ENCODE results near the gene LOXL4. TPM values are rescaled to one million over a fixed set of nuclear protein-coding genes. Genes with fewer than 3 reads are reported as not detected.

Gene LOXL4
- 3.5 TPM for polyA plus RNA-seq (2013, experiment 1 of 2; ENCODE audit: insufficient read length)
- polyA plus RNA-seq (2013, experiment 2 of 2; ENCODE audit: insufficient read length): 3.4 TPM

DNA sequence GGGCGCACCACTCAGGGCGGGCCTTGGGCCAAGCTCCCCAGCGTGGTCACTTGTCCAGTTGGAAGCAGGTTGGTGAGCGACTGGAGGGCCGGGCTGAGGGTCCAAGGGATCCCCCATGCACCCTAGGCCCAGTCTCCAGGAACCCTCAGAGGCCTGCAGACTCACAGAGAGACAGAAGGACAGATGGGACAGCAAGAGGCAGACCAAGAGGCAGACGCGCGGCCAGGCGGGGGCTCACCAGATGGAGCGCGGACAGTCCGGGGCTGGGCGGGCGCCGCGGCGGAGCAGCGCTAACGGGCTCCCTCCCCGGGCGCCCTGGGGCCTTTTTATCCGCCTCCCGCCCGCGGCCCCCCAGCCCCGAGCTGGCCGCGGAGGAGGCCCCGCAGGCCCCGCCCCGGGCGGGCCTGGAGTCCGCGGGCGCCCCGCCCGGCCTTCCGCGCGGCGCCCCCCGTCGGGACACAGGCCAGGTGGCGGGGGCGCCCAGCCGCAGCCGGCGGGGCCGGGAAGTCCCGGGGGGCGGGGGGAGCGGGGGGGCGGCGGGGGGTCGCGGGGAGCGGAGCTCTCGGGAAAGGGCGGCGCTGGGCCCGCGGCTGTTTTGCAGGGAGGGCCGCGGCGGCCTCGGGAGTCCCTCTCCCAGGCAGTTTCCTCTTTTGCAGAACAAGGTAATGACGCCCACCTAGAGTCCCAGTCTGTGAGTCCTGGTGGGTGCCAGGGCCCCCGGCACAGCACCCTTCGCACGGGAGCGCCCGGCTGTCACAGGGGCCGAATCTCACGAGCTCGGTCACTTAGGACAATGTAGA, at the start of gene LOXL4:
Gene LOXL4, minus strand, starts transcription at position 301 of the 800 bp plus-strand sequence. CDS start 5,175 bp downstream, outside the sequence.
- peak; percentile 51 for DNase-seq

DNA sequence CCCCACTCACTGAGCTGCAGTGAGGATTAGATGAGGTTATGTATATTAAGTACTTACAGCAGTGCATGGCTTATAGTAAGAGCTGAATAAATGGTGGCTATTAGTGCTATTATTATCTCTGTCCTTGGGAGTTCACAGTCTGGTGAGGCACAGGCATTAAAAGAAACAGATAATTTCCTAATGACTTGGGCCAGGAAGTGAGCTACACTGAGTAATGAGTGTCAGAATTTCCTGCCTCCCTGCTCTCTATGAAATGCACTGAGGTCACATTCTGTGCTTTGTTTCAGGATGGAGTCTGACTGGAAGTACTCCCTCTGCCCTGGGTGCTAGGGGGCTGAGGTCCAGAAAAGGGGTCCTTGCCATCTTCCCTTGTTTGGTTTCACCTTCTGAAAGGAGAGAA, 48.7 kb upstream of the LOXL4 start:
- peak; percentile 48 for DNase-seq

DNA sequence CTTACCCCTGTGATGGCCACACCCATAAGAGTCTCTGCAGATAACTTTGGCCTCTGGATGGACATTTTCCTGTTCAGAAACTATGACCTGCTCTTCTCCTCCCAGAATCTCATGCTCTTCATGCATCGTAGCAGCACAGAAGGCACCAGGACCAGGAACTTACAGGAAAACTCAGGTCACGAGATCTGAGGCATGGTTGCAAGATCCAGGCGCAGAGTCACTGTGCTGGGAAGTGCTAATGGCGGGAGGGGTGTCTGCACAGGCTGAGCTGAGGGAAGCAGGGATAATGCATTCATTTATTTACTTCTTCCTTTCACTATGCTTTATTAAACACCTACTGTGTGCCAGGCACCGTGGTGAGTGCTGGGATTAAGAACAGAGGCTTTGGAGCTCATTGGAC, 48.2 kb upstream of the LOXL4 start:
- no peak for DNase-seq

DNA sequence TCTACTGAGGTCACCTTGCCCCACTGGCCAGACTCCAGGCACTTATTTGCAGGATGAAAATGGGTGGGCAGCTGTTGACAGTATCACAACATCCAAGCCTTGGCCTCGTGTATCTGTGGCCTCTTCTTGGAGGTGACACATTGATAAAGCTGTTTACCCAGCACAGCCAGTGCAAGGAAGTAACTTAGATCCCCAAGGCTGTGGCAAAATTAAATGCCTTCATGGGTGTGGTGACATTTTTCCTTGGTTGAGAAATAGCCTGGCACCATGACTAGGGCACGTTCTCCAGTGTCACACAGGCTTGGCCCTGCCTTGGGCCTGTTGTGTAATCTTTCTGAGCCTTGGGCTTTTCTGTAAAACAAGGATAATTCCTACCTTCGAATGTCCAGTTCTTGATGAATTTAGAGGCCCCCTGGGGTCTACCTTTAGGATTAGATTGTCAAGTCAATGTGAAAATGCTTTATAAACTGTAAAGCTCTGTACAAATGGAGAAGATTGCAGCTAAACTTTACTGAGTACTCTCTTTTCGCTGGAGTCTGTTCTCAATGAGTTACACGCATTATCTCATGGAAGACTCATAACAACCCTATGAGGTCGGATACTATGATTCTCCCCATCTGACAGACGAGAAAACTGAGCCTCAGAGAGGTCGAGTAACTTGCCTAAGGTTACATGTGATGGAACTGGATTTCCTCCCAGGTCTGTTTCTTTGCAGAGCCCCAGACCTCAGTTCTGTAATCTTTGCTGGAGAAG, 46.7 kb upstream of the LOXL4 start:
- peak; percentile 46 for DNase-seq

DNA sequence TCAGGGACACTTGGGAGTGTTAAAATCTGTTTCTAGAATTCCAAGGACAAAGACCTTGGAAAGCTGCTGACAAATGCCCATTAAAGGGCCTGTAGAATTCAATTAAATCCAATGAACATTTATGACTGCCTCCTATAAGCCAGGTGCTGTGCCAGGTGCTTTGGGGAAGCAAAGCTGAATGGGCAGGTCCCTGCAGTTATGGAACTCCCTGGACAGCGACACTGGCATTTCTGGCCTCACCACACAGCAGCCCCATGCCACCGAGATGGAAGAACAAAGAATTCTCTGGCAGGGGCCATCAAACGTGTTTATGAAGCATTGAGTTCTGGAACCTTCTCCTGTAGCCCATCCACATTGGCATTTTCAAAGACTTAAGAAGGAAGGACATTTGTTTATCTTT, 45.6 kb upstream of the LOXL4 start:
- no peak for DNase-seq

DNA sequence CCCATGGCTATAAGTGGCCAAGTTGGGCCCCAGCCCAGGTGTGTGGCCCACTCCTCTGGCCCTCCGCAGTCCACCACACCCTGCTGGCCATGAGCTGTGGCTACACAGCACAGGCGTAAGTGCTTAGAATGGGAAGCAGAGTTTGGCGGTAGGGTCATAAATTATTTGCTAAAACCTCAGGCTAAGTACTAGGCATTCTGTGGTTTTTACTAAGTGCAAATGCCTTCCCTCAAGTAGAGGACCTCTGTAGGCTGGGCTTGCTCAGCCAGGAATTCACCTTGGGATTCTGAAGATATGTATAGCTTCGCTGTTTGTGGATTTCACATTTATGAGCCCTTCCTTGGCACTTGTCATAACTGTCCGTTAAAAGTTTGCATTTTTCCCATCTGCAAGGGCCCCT, 44.8 kb upstream of the LOXL4 start:
- DNase-seq: peak; percentile 33

DNA sequence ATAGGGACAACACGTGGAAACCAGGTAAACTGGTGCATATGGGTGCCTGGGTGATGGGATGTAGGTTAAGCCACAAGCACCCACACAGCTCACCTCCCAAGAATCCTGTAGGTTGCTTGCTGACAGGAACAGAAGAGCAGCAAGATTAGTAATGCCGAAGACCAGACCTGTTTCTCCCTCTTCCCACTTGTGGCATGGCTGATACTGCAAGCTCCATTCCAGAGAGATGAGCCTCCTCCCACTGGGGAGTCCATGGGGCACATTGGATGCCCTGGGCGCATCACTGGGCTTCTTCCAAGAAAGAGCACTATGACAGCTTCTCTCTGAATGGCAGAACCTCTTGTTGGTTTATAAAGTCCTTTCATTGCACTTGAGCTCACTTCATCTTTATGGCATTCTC, 44.4 kb upstream of the LOXL4 start:
- peak; percentile 38 for DNase-seq

DNA sequence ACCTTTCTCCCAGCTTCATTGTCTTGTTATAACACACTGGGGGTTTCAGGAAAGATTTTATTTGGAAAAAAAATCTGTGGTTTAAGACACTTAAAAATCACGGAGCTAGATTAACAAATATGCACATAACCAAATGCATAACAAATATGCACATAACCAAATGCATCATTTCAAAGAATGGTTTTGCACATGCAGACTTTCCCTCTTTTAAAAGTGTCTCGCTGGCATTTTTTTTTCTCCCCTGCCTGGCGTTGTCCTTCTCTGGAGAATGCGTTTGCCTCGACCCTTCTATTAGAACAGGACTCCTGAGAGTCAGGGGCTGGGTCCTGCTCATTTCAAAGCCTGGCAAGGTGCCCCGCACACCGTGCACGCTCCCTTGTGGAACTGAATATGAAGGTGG, 42.7 kb upstream of the LOXL4 start:
- no peak for DNase-seq

DNA sequence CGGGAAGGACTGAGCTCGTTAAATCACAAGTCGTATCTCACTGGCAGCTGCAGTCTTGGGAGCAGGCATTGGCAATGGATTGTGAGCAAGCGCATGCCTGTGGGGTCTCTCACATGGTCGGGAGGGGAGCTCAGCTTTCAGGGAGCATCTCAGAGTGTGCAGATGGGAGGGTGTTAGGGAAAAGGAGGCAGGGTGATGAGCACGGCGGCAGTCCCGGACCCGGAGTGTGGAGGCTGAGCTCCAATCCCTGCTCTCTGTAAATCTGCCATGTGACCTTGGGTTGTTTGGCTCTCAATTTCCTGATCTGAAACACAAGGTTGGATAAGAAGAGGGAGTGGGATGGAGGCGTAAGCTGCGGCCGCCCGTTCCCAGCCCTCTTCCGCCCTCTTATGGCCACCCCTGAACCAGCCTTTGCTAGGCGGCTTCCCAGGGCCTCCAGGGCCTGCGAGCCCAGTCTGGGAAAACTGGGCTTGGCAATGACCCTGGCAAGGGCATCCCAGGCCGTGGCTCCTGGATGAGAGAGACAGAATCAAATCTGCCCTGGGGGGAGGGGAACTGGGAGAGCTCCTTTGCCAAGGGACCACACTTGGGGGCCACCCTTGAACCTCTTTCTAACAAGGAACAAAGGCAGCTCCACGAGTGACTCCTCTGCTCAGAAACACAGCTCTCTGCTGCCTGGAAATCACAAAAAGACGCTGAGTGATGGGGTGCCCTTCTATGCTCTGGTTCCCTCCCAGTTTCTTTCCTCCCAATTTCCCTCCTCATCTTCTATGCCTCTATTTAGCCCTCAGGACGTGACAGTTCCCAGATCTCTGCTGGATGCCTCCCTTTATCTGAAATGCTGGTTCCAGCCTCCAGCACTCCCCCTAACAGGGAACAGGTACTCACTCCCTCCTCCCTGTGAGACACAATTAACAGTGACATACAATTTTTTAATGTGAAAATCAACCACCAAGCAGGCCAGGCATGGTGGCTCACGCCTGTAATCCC, 41.7 kb upstream of the LOXL4 start:
- DNase-seq: peak; percentile 75

DNA sequence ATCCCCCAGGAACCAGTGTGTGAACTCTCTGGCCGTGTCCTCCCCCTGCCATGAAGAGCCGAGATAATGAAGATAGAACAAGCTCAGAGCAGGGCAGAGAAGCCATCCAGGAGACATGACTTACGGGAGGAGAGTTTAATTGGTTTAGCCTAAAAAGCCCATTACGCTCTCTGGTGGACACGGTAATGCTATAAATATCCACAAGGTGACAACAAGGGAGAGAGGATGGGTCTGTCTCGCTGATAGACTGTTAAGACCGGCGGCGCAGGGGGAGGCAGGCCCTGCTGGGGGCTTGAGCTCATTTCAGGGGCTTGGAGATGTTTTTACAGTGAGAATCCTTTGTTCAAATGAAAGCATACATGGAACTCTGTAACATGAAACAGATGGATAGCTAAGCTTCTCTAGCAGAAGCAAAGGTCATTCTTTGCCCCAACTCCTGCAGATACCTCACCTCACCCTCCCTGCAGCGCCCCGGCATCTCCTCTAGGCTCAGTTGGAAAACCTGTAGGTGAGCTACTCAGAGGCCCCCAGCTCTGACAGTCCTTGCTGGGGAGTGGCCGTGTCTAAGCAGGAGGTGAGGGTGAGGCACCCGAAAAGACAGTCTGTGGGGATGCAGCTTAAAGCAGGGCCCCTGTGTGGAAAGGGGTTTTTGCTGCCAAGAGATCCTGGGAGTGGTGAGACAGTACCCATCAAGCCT, 40.8 kb upstream of the LOXL4 start:
- peak; percentile 31 for DNase-seq

DNA sequence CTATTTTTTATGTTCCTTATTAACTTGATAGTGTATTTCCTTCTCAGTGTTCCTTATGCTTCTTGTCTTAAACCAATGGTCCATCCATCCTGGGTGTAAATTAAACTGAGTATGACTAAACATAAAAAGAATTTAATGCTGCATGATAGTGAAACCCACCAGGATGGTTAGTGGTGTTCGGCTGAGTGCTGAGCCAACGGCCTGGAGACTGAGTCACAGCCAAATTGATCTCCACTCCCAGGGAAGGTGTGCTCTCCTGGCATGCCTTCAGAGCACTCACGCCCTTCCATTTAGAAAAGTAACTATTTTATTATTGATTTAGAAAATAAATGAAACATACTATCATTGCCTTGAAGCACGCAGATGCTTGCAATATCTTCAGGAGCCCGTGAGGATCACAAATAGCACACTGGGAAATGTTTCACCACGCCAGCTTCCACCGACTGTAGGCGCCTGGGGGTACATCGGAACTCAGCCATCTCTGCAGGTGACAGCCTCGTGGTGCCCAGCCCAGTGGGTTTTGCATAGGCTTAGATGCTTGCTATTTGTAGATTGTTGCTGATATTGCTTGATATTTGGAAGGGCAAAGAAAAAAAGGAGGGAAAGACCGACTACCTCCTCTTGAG, 40.0 kb upstream of the LOXL4 start:
- peak; percentile 37 for DNase-seq

DNA sequence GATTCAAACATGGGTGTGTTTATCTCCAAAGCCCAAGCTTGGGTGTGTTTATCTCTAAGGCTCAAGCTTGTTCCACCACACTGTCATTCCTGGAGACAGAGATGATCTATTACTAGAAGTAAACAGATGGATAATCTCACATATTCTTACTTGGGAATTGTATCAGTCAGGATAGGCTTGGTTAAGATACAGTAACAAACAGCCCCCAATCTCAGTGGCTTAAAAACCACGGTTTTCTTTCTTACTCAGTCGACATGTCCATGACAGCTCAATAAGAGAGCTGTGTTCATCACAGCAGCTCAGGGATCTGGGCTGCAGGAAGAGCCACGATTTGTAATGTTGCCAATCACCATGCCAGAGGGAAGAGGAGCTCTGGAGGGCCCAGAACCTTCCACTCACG, 38.5 kb upstream of the LOXL4 start:
- DNase-seq: no peak

DNA sequence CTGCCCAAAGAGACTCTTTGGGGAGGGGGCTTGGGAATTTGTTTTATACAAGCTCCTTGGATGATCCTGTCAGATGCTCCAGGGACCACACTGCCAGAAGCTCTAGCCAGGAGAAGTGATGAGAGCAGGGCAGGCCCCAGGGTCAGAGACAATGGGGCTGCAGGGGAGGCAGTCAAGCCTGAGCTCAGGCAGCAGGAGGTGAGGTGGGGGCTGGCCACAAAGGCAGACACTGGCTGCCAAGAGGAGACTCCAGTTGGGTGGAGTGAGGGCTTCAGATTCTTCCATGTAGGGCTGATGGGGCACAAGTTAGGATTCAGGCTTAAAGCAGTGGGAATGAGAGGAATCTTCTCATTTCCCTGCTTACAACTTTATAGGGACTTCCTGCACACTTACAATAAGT, 35.6 kb upstream of the LOXL4 start:
- DNase-seq: no peak

DNA sequence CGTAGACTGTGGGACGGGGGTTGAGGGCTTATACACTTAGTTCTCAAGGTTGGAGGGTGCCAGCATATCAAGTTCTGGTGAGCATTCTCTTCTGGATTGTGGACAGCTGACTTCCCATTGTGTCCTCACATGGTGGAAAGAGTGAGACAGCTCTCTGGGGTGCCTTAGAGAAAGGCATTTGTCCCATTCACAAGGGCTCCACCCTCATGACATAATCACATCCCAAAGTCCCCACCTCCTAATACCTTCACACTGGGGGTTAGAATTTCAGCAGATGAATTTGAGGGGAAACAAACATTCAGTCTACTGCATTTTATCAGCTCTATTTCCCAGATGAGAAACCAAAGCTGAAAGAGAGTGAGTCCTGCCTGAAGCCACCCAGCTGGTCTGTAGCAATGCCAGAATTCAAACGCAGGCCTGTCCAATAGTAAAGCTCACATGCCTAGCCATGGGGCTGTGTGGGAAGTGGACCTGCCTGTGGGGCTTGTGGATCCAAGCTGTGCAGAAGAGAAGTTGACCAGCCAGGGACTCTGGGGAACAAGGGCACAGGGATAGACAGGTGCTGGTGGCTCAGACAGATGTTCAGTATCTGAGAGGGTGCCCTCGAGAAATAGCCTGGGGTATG, 34.9 kb upstream of the LOXL4 start:
- DNase-seq: peak; percentile 29

DNA sequence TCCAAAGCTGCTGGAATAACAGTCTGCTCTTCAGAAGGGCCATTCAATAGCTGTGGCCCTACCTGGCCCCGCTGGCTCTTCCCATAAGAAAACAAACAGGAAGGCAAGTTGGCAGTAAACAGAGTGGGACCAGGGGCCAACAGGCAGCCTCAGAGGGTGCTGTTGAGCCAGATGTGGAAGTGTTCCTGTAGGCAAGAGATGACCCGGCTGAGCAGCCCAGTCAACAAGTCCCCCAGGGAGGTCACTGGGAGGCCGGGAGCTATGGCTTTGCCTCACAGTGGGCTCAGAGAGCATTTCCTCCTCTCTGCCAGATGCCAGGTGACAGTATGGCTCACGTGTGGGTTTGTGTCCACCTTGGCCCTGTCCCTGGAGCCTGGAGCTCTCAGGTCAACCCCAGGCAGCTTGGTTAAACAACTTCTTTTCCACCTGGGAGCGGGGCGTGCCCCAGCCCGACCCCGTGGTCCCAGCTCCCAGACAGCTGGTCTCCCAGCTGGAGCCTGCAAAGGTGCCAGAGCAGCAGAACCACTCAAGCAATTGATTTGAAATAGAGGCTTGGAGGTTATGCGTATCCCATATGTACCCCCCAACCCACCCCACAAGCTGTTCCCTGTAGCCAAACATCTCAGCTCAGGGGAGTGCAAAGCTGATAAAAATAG, 33.8 kb upstream of the LOXL4 start:
- DNase-seq: no peak

DNA sequence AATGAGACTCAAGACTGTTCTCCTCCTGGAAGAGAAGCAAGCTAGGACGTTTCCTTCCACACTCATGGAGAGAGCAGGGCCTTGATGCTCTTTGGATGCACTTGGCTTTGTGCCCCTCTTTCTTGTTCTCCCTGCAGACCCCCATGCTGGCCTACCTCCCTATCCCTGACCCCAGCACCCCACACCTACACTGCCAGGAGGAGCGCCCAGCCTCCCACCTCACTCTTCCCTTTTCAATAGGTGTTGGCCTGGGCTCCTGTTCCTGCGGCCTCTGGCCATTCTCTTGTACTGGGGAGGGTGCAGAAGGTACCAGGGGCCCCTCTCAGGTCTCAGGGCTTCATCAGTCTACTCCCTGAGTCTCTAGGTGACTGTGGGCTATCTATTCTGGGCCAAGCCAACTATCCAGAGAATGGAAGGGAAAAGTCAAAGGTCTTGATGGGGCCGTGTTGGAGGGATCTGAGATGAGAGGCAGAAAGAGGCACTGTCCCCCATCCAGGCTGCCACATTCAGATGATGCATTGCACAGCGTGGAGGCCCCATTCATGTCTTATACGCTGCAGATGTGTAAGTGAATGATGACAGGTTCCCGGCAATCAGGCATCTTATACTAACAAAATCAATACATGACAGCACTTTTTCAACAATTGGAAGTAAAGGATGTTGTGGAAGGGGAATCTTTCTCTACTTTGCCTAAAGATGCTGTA, 32.7 kb upstream of the LOXL4 start:
- DNase-seq: no peak

DNA sequence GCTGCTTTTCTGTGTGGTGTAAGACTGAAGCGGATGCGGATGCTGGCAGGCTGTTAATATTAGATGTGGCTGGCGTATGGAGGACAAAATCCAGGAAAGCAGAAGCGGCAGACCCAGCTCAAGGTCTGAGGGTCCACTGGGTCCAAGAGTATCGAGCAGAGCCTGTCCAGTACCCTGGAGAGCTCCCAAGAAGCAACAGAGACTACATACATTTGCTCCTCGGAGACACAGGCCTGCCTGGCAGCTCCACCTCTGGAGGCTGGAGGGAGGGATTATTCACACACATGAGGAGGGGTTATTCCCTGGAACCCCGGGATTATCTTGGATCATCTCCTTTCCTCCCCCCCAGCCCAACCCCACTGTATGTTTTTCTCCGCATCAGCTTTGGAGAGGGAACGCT, 31.3 kb upstream of the LOXL4 start:
- peak; percentile 40 for DNase-seq

DNA sequence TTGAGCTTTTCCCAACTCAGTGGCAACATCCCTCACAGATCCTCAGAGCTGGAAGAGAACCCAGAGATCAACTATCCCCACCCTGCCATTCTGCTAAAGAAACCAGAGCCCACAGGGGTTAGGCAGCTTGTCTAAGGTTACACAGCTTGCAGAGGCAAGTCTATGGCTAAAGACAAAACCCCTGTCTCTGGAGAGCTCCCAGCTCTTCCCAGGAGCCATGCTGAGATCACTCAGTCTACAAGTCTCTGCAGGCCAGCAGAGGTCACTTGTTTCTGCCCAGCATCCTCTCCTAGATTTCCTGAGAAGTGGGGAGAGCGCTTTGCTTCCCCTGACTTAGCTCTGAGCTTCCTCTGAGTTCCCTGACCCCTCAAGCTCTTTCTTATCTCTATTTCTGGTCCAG, 28.5 kb upstream of the LOXL4 start:
- DNase-seq: no peak

DNA sequence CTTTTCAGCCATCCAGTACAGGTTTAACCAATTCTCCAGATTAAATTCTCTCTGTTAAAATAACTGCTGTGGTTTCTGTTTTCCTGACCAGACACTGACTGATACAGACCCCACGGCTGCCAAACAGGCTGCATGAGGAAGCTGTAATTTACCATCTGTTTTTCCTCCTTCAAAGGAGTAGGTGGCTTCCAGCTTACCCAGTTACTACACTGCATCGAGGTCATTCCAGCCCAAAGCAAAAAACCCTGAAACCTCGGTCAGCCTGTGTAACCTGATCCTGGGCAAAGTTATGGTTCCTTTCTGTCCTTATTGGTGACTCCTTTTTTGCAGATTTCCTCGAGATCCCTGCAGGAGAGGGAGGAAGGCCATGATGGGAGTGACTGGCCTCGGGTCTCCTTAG, 27.9 kb upstream of the LOXL4 start:
- DNase-seq: no peak

DNA sequence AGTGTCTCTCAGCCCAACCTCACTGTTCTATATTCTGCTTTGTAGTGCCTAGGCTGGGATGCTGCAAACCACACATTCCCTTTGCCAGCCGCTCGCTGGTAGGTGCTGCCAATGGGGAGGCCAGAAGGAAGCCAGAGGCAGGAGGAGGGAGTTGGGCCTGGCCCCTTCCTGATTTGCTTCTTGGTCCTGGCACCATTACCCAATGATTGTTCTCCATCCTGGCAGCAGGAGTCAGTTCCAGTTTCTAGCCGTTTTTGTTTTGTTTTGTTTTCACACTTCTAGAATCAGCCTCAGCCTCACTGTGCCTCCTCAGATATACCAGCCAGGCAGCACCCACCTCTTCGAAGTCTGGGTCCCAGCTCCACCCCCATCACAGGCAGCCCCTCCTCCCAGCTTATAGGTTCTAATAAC, 27.4 kb upstream of the LOXL4 start:
- no peak for DNase-seq
